Skeletal muscle tissue (tissue), 4 donors: ENCODE data around the gene ATG4D. TPM values are rescaled to one million over a fixed set of nuclear protein-coding genes. Genes with fewer than 3 reads are reported as not detected.
A peak's percentile ranks its signal among the peaks of the same experiment; 100 is the strongest.
"Not testable (repeated sequence)": the region's sequence is repeated elsewhere in the genome, so short reads cannot be mapped to it uniquely, and the experiment has no call there.

ENCODE experiments used
- H3K27ac ChIP-seq: one replicate; pipeline ENCODE4 v1.7.0; 2013; ENCODE audit warnings: mild to moderate bottlenecking, low read depth, low read length, inconsistent platforms
- H3K27me3 ChIP-seq, 3 donors: one replicate each; pipeline ENCODE4 v1.7.0; 2013; ENCODE audit warnings: low read length in 3 of 3; ENCODE audit not compliant: control insufficient read depth in 3 of 3, insufficient read depth in 3 of 3
- H3K36me3 ChIP-seq, 3 donors: one replicate each; pipeline ENCODE4 v1.7.0; 2013; ENCODE audit warnings: low read length in 3 of 3; ENCODE audit not compliant: control insufficient read depth in 3 of 3, insufficient read depth in 3 of 3
- H3K4me1 ChIP-seq, 3 donors: one replicate each; pipeline ENCODE4 v1.7.0; 2013; ENCODE audit warnings: low read length in 3 of 3, mild to moderate bottlenecking in 3 of 3; ENCODE audit not compliant: control insufficient read depth in 3 of 3, insufficient read depth in 3 of 3
- H3K4me3 ChIP-seq, 3 donors: one replicate each; pipeline ENCODE4 v1.7.0; 2013; ENCODE audit warnings: low read length in 3 of 3
- H3K9ac ChIP-seq, 3 donors: one replicate each; pipeline ENCODE4 v1.7.0; 2013; ENCODE audit warnings: low read length in 3 of 3, mild to moderate bottlenecking in 3 of 3, moderate library complexity in 2 of 3, low read depth in 1 of 3
- H3K9me3 ChIP-seq, 3 donors: one replicate each; pipeline ENCODE4 v1.7.0; 2013; ENCODE audit warnings: low read length in 3 of 3; ENCODE audit not compliant: control insufficient read depth in 3 of 3
- total RNA-seq: library from RNA; depleted of rRNA; stranded (reverse); fragments of >200 nt; gene quantifications from one replicate; pipeline ENCODE4 v1.2.3, GENCODE V29; 2014
- donor health status: Osteomylitis.

Gene ATG4D
- total RNA-seq, 1 donor from 2014 or later = 20.4 TPM

DNA sequence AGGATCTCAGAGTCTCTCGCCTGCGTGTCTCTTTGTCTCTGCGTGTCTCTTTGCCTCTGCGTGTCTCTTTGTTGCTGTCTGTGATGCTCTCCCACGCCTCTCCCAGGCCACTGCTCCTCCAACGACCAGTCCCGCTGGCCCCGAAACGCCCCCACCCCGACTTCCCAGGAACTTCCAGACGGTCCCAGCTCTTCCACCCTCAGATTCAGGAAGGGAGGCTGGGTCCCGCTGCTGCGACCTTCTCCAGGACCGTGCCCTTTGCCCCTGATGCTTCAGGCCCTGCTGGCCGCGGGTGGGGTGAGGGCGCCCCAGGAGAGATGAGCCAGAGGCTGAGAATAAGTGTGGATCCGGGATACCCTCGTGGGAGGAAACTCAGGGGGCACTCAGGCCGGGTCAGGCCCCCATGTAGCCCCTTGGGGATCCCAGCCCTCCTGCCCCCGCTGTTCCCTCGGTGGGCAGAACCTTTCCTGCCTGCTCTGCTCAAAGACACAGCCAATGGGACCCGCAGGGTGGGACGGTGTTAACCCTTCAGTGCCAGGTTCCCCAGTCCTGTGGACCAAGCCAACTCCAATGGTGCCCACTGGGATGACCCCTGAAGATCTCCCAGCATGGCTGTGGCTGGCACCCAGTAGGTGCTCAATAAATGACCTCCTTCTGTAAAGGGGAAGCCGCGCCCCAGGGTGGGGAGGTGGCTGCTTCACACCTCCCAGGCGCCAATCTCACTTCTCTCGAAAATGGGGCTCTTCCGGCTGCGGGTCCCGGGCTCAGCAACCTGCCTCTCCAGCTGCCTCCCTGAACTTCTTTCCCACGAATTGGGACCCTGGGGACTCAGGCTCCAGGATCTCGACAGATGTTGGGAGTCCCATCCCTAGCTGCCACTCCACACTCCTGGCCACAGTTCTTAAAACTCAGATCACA lies 25.0 kb upstream of the ATG4D start:
- H3K4me1 ChIP-seq = peaks cover 0 to 16% (median 12%) of the 10 kb centered on the region in 3 donors
- H3K9ac ChIP-seq = peak overlapping the region in 1 of 3 donors; percentile 16
- H3K4me3 ChIP-seq = no peak overlapping the region
- no peaks in the 10 kb centered on the region for H3K36me3 ChIP-seq
- H3K9me3 ChIP-seq = no peaks in the 10 kb centered on the region
- H3K27ac ChIP-seq = no peak overlapping the region
- peaks cover 53 to 59% (median 54%) of the 10 kb centered on the region in 3 donors for H3K27me3 ChIP-seq

DNA sequence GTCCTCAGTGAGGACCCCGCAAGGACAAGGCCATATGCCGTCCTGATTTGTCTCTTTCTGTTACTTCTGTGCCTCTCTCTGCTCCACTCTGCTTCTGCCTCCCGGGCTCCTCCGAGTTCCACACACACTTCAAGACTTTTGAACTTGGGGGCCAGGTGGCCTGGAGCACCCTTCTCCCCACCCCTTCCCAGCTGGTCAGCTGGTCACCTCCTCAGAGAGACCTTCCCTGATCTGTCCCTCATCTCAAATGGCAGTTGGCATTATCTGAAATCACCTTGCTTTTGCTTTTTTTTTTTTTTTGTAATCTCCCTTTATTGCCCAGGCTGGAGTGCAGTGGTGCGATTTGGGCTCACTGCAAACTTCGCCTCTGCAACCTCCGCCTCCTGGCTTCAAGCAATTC lies 24.3 kb upstream of the ATG4D start:
- Histone ChIP-seq H3K27ac (no peak overlapping the region), H3K36me3 (no peaks in the 10 kb centered on the region), H3K9ac (no peak overlapping the region), H3K27me3 (peaks cover 46 to 52% (median 47%) of the 10 kb centered on the region in 3 donors), H3K4me1 (peaks cover 0 to 14% (median 12%) of the 10 kb centered on the region in 3 donors), H3K9me3 (no peaks in the 10 kb centered on the region), H3K4me3 (no peak overlapping the region)

DNA sequence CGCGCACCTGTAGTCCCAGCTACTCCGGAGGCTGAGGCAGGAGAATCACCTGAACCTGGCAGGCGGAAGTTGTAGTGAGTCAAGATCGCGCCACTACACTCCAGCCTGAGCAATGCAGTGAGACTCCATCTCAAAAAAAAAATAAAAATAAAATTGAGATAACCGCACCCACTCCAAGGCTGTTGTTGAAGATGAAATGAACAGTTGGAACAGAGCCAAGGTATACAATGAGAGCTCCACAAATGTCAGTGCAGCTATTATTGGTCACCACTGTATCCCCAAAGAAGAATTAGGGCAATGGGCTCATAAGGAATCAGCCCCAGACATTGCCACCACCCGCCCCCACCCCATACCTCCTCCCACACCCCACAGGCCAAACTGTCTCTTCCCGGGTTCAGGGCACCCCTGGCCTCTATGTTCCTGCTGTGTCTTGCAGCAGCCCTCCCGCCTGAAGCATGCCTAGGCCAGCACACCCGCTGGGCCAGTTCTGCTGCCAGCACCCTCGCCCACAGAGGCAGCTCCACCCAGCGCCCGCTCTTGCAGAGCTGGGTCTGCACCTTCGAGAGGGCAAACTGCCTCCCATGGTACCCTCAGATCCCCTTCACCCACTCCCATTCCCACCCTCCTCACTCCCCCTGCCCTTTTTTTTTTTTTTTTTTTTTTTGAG lies 22.9 kb upstream of the ATG4D start:
- no peak overlapping the region for H3K27ac ChIP-seq
- H3K27me3 ChIP-seq = peaks cover 34 to 40% (median 35%) of the 10 kb centered on the region in 3 donors
- no peaks in the 10 kb centered on the region for H3K36me3 ChIP-seq
- no peak overlapping the region for H3K9ac ChIP-seq
- H3K4me1 ChIP-seq = peaks cover 0 to 14% (median 12%) of the 10 kb centered on the region in 3 donors
- H3K9me3 ChIP-seq = no peaks in the 10 kb centered on the region
- no peak overlapping the region for H3K4me3 ChIP-seq

DNA sequence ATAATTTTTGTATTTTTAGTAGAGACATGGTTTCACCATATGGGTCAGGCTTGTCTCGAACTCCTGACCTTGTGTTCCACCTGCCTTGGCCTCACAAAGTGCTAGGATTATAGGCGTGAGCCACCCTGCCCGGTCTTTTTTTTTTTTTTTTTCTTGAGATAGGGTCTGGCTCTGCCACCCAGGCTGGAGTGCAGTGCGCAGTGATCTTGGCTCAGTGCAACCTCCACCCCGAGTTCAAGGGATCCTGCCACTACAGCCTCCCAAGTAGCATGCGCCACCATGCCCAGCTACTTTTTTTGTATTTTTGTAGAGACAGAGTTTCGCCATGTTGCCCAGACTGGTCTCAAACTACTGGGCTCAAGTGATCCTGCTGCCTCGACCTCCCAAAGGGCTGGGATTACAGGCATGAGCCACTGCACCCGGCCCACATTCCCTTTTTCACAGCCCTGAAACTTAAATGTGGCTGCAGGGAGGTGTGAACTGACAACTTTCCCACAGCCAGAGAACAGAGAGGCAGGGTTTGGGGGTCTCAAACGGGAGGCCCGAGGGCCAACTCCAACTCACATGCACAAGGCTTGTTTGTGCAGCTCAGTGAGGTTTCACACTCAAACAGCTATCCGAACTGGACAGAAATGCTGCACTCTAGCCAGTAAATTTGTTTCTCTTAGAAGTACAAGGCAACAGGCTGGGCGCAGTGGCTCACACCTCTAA lies 22.1 kb upstream of the ATG4D start:
- peaks cover 27 to 34% (median 28%) of the 10 kb centered on the region in 3 donors for H3K27me3 ChIP-seq
- no peak overlapping the region for H3K4me3 ChIP-seq
- H3K9me3 ChIP-seq = no peaks in the 10 kb centered on the region
- no peak overlapping the region for H3K27ac ChIP-seq
- no peaks in the 10 kb centered on the region for H3K36me3 ChIP-seq
- peaks cover 0 to 14% (median 12%) of the 10 kb centered on the region in 3 donors for H3K4me1 ChIP-seq
- H3K9ac ChIP-seq = no peak overlapping the region

DNA sequence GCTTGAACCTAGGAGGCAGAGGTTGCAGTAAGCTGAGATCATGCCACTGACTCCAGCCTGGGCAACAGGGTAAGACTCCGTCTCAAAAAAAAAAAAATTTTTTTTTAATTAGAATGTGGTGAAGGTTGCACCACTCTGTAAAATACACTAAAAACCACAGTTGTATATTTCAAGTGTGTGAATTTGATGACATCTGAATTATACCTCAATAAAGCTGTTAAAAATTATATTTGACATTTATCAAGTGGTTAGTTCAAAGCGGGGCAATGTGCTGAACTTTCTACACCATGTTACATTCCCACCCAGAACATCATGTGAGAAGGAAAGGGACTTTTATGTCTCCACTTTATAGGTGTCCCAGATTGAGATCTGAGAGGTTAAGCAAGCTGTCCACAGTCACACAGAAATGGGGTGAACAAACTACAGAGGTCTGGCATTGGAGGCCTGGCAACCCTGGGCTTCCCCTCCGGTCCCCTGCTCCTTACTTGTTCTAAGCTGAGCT lies 20.5 kb upstream of the ATG4D start:
- H3K9me3 ChIP-seq = no peaks in the 10 kb centered on the region
- H3K27ac ChIP-seq = no peak overlapping the region
- H3K27me3 ChIP-seq = peaks cover 13 to 18% (median 14%) of the 10 kb centered on the region in 3 donors

DNA sequence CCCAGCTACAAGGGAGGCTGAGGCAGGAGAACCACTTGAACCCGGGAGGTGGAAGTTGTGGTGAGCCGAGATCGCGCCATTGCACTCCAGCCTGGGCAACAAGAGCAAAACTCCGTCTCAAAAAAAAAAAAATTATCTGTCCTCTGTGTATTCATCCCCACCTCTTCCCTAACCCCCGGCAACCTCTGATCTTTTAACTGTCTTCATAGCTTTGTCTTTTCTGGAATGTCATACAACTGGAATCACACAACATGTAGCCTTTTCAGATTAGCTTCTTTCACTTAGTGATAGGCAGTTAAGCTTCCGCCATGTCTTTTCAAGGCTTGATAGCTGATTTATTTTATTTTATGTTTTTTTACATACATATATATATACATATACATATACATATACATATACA lies 18.1 kb upstream of the ATG4D start:
- Histone ChIP-seq H3K4me1 (no peaks in the 10 kb centered on the region), H3K27me3 (no peaks in the 10 kb centered on the region), H3K36me3 (no peaks in the 10 kb centered on the region), H3K4me3 (no peak overlapping the region), H3K27ac (no peak overlapping the region), H3K9ac (no peak overlapping the region), H3K9me3 (no peaks in the 10 kb centered on the region)

More for the DNA sequence above, 20.5 kb upstream of the ATG4D start:
- H3K4me1 ChIP-seq = peaks cover 0 to 3% (median 2%) of the 10 kb centered on the region in 3 donors
- H3K4me3 ChIP-seq = no peak overlapping the region
- no peaks in the 10 kb centered on the region for H3K36me3 ChIP-seq
- no peak overlapping the region for H3K9ac ChIP-seq

DNA sequence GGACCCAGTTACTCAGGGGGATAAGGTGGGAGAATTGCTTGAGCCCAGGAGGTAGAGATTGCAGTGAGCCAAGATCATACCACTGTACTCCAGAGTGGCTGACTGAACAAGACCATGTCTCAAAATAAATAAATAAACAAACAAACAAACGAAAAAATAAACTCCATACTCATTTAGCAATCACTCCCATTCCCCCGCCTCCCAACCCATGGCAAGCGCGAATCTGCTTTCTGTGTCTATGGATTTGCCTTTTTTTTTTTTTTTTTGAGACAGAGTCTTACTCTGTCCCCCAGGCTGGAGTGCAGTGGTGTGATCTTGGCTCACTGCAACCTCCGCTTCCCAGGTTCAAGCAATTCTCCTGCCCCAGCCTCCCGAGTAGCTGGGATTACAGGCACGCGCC lies 16.8 kb upstream of the ATG4D start:
- H3K27me3 ChIP-seq, H3K9ac ChIP-seq, H3K4me1 ChIP-seq, H3K27ac ChIP-seq, H3K36me3 ChIP-seq, H3K9me3 ChIP-seq, H3K4me3 ChIP-seq: not testable (repeated sequence)

DNA sequence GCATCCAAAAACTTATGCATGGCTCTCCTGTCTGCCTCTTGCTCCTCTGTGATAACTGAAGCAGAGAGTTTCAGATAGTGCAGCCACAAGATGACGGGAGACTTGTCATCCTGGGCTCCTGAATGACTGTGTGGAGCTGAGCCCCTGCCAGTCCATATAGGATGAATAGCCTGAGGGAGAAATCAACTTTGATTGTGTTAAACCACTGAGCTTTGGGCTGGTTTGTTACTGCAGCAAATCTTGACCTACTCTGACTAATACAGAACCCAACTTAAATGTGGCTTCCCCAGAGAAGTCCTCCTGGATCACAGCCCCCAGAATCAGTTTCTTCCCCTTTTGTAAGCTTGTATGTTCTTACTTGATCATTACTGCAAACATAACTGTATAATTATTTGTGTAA lies 11.2 kb upstream of the ATG4D start:
- H3K36me3 ChIP-seq = no peaks in the 10 kb centered on the region
- no peak overlapping the region for H3K4me3 ChIP-seq
- peaks cover 0 to 3% (median 3%) of the 10 kb centered on the region in 3 donors for H3K27me3 ChIP-seq
- H3K4me1 ChIP-seq = no peaks in the 10 kb centered on the region
- no peak overlapping the region for H3K27ac ChIP-seq
- H3K9ac ChIP-seq = no peak overlapping the region
- no peaks in the 10 kb centered on the region for H3K9me3 ChIP-seq

DNA sequence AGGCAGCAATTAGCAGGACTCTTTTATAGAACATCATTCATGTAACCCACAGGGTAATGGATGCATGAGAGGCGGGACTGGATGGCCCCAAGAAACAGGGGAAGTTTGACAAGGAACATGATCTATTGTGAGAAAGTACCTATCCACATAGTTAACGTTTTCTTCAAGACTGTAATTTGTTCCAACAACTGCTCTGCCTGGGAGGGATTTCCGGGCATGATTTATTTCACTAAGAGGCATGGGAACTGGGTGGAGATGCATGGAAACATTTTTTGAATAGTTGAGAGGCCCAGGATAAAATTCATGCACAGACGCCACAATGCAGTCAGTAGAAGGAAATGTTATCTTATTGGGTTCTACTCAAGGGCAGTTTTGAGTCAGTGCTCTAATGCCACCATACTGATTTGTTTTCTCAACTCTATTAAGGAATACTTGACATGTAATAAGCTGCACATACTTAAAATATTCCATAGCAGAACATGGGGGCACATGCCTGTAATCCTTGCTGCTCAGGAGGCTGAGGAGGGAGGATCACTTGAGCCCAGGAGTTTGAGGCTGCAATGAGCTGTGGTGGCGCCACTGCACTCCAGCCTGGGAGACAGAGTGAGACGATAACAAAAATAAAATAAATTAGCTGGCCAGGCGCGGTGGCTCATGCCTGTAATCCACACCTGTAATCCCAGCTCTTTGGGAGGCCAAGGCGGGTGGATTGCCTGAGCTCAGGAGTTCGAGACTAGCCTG lies 9.9 kb upstream of the ATG4D start:
- Histone ChIP-seq H3K36me3 (no peaks in the 10 kb centered on the region), H3K27me3 (peaks cover 0 to 5% (median 3%) of the 10 kb centered on the region in 3 donors), H3K27ac (no peak overlapping the region), H3K9me3 (no peaks in the 10 kb centered on the region), H3K4me1 (no peaks in the 10 kb centered on the region), H3K9ac (no peak overlapping the region), H3K4me3 (no peak overlapping the region)
